SH-SY5Y (cell line): ENCODE data around the gene INPP4A.

Experiments
- GATA2 ChIP-seq: IDR thresholded peaks from 2 replicates; pipeline ENCODE4 v1.6.1; 2011; ENCODE audit warnings: mild to moderate bottlenecking, low read depth, low read length
- GATA3 ChIP-seq: IDR thresholded peaks from 2 replicates; pipeline ENCODE4 v1.6.1; 2011; ENCODE audit warnings: low read depth, mild to moderate bottlenecking, low read length, moderate library complexity

- no peak for TF ChIP-seq GATA3
- no peak for TF ChIP-seq GATA2
These were observed 21.0 kb downstream of the INPP4A start for GRCh38 chr2:98465456-98466226.
